ENCODE data around the gene PIP5K1C.
"Not testable (repeated sequence)": the region's sequence is repeated elsewhere in the genome, so short reads cannot be mapped to it uniquely, and the experiment has no call there.

Gene PIP5K1C

GRCh38 chr19:3585301-3586126 lies 114.8 kb downstream of the PIP5K1C start, which contains the start of gene GIPC3:
TSS of gene GIPC3 (plus strand) at chr19:3585478. CDS start at chr19:3585598, 120 bp downstream.
- H3K9me3 Mint-ChIP-seq, result no peaks in the 10 kb centered on the region

DNA sequence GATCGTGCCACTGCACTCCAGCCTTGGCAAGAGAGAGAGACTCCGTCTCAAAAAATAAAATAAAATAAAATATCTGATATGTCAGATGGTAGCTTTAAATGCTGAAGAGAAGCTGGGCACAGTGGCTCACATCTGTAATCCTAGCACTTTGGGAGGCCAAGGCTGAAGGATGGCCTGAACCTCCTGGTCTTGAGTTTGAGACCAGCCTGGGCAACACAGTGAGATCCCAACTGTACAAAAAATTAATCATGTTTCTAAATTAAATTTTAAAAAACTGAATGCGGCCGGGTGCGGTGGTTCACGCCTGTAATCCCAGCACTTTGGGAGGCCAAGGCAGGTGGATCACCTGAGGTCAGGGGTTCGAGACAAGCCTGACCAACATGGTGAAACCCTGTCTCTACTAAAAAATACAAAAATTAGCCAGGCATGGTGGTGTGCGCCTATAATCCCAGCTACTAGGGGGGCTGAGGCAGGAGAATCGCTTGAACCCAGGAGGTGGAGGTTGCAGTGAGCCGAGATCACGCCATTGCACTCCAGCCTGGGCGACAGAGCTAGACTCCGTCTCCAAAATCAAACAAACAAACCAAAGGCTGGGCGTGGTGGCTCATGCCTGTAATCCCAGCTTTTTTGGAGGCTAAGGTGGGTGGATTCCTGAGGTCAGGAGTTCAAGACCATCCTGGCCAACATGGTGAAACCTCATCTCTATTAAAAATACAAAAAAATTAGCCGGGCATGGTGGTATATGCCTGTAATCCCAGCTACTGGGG lies 116.0 kb downstream of the PIP5K1C start:
- H3K36me3 Mint-ChIP-seq; H3K4me1 Mint-ChIP-seq; H3K9me3 Mint-ChIP-seq; H3K27ac Mint-ChIP-seq; ATAC-seq; H3K4me3 Mint-ChIP-seq; DNase-seq (ENCODE audit: low spot score in 2 of 2): not testable (repeated sequence)

More at GRCh38 chr19:3585301-3586126, 114.8 kb downstream of the PIP5K1C start, which contains the start of gene GIPC3:
- DNase-seq (ENCODE audit: low spot score in 2 of 2), result no peak
- ATAC-seq, result no peak
- Mint-ChIP-seq H3K4me1 (no peaks in the 10 kb centered on the region), H3K27ac (no peak within 1 kb of the TSS), H3K4me3 (peak within 1 kb of the TSS; percentile 35), H3K36me3 (no peaks in the 10 kb centered on the region)

DNA sequence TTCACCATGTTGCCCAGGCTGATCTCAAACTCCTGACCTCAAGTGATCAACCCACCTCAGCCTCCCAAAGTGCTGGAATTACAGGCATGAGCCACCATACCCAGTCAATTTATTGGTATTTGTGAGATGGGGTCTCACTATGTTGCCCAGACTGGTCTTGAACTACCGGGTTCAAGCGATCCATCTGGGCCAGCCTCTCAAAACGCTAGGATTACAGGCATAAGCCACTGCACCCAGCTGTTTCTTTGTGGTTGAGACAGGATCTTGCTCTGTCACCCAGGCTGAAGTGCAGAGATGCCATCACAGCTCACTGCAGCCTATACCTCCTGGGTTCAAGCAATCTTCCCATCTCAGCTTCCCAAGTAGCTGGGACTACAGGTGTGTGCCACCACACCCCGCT lies 118.5 kb downstream of the PIP5K1C start:
- not testable (repeated sequence) for H3K9me3 Mint-ChIP-seq; DNase-seq (ENCODE audit: low spot score in 2 of 2); ATAC-seq; H3K27ac Mint-ChIP-seq; H3K36me3 Mint-ChIP-seq; H3K4me3 Mint-ChIP-seq; H3K4me1 Mint-ChIP-seq

Measured in stimulated activated effector memory CD8-positive, alpha-beta T cell treated with anti-CD3 and anti-CD28 coated beads, Interleukin-12 subunit alpha, Interleukin-12 subunit beta, amount 100 ng/mL, for 72 hours (primary cell).